Spleen (tissue), 7 donors: Measurements from ENCODE around the gene MEGF9.

Experiments used
- POLR2A ChIP-seq, 3 donors: fragments of 450-650 bp; IDR thresholded peaks; one replicate each; pipeline ENCODE4 v1.5.1; 2017; ENCODE audit warnings: antibody characterized with exemption in 3 of 3, mild to moderate bottlenecking in 1 of 3
- POLR2AphosphoS5 ChIP-seq, 3 donors: sonication (generic); formaldehyde crosslinking; IDR thresholded peaks; one replicate each; pipeline ENCODE4 v1.5.1; 2017; ENCODE audit warnings: antibody characterized with exemption in 3 of 3
- TF ChIP-seq, protein P1 (sequence below), 11 experiments: fragments of 200-600 bp in 7 of 11; fragments of 450-650 bp in 4 of 11; sonication (generic) in 4 of 11; IDR thresholded peaks in 8 of 11; conservative IDR thresholded peaks in 3 of 11; 1 replicate in 7 of 11; 2 replicates in 4 of 11; pipeline versions ENCODE4 v1.4.0 to v1.8.0; 2016 to 2021; ENCODE audit warnings: antibody characterized with exemption in 11 of 11, inconsistent platforms in 4 of 11, mild to moderate bottlenecking in 1 of 11
- donor health status: DM: no; HTN: no; CAD: no; lungs with moderate emphysema.
- donor health status: DM: no; HTN: no; CAD: no.
- donor health status: DM: no; HTN: no; CAD: no.

DNA sequence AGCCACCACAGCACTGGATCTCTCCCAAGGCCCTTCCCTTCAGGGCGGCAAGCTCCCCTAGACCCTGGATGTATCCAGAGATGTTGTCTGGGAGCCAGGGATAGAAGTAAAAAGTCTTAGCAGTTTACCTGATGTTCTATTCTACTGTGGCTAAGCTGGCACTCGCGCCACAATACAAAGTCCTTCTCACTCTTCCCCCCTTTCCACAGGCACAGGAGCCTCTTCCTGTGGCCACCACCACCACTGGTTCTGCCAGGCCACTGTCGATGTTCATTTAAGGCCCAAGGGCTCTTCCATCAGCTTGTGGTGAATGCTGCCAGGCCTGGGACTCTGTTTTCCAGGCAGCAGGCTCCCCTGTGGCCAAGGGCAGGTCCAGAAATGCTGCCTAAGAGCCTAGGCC, 33.7 kb downstream of the MEGF9 start:
- no peak for TF ChIP-seq POLR2A (IDR thresholded peaks at IDR 0.05)
- TF ChIP-seq, protein P1, sequence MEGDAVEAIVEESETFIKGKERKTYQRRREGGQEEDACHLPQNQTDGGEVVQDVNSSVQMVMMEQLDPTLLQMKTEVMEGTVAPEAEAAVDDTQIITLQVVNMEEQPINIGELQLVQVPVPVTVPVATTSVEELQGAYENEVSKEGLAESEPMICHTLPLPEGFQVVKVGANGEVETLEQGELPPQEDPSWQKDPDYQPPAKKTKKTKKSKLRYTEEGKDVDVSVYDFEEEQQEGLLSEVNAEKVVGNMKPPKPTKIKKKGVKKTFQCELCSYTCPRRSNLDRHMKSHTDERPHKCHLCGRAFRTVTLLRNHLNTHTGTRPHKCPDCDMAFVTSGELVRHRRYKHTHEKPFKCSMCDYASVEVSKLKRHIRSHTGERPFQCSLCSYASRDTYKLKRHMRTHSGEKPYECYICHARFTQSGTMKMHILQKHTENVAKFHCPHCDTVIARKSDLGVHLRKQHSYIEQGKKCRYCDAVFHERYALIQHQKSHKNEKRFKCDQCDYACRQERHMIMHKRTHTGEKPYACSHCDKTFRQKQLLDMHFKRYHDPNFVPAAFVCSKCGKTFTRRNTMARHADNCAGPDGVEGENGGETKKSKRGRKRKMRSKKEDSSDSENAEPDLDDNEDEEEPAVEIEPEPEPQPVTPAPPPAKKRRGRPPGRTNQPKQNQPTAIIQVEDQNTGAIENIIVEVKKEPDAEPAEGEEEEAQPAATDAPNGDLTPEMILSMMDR (IDR thresholded peaks at IDR 0.05 in 8 of 11, conservative IDR thresholded peaks at IDR 0.05 in 3 of 11), result no peak
- TF ChIP-seq POLR2AphosphoS5 (IDR thresholded peaks at IDR 0.05), result no peak
